Adrenal gland (tissue), 5 donors: ENCODE measurements around the gene LYPLAL1.

Experiments used
- POLR2A ChIP-seq, 2 donors: fragments of 450-650 bp; IDR thresholded peaks; one replicate each; pipeline ENCODE4 v1.6.1; 2017; ENCODE audit warnings: antibody characterized with exemption in 2 of 2, mild to moderate bottlenecking in 2 of 2, moderate library complexity in 1 of 2
- TF ChIP-seq, protein P1 (sequence below), 6 experiments: fragments of 450-650 bp in 4 of 6; fragments of 200-600 bp in 2 of 6; sonication (generic) in 1 of 6; IDR thresholded peaks; 1 replicate in 5 of 6; 2 replicates in 1 of 6; pipeline versions ENCODE4 v1.5.1 to v1.8.0; 2016 to 2021; ENCODE audit warnings: antibody characterized with exemption in 6 of 6, mild to moderate bottlenecking in 2 of 6, moderate library complexity in 1 of 6
- donor health status: DM: no; HTN: no; CAD: no.

DNA sequence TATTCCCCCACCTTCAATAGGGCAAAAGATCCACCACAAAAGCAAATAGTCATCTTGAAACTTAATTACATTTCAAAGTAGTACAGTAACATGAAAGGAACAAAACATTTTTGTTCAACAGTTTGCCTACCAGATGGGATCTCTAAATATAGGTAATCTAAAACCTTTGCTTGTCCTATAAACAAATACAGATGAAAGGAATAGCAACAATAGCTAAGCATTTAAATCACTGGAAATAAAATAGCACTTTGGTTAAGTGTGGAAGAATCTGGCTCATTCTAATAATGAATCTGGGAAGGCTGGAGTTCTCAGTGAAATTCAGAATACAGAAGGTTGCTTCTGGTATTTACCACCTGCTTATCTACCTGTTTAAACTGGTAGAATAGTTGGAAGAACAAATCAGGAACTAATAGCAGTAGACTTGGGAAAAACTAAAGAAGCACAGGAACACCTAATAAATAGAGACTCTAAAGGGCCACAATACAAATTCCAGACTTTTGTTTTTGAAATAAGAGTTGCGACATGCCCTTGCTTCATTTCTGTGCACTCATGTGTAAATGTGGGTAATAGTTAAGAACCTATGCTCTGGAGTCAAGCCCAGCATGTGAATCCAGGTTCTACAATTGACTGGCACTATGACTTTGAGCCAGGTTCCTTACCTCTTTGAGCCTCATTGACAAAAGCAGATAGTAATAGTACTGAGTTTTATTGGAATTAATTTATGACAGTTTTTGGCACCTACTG lies 2.3 kb upstream of the LYPLAL1 start:
- no peak for TF ChIP-seq POLR2A (IDR thresholded peaks at IDR 0.05)
- TF ChIP-seq, protein P1, sequence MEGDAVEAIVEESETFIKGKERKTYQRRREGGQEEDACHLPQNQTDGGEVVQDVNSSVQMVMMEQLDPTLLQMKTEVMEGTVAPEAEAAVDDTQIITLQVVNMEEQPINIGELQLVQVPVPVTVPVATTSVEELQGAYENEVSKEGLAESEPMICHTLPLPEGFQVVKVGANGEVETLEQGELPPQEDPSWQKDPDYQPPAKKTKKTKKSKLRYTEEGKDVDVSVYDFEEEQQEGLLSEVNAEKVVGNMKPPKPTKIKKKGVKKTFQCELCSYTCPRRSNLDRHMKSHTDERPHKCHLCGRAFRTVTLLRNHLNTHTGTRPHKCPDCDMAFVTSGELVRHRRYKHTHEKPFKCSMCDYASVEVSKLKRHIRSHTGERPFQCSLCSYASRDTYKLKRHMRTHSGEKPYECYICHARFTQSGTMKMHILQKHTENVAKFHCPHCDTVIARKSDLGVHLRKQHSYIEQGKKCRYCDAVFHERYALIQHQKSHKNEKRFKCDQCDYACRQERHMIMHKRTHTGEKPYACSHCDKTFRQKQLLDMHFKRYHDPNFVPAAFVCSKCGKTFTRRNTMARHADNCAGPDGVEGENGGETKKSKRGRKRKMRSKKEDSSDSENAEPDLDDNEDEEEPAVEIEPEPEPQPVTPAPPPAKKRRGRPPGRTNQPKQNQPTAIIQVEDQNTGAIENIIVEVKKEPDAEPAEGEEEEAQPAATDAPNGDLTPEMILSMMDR (IDR thresholded peaks at IDR 0.05) = no peak
